Cardiac fibroblast (primary cell): Measurements from ENCODE around the gene AMN.

ENCODE experiments used
- DNase-seq, 2 donors: peaks; one replicate each; pipeline versions ENCODE4 v3.0.0 to v3.0.0-alpha.2; 2010; ENCODE audit warnings: low read depth in 2 of 2
- H3K4me3 ChIP-seq, 2 donors: replicated peaks in 1 of 2; 1 replicate in 1 of 2; 2 replicates in 1 of 2; pipeline ENCODE4 v1.5.1; 2011; ENCODE audit warnings: low read depth in 2 of 2, low read length in 2 of 2, mild to moderate bottlenecking in 2 of 2, moderate library complexity in 1 of 2
- TF ChIP-seq, protein P1 (sequence below): IDR thresholded peaks from one replicate; pipeline ENCODE4 v1.5.1; 2011; ENCODE audit warnings: low read depth, mild to moderate bottlenecking, low read length, inconsistent platforms

The AMN gene

DNA sequence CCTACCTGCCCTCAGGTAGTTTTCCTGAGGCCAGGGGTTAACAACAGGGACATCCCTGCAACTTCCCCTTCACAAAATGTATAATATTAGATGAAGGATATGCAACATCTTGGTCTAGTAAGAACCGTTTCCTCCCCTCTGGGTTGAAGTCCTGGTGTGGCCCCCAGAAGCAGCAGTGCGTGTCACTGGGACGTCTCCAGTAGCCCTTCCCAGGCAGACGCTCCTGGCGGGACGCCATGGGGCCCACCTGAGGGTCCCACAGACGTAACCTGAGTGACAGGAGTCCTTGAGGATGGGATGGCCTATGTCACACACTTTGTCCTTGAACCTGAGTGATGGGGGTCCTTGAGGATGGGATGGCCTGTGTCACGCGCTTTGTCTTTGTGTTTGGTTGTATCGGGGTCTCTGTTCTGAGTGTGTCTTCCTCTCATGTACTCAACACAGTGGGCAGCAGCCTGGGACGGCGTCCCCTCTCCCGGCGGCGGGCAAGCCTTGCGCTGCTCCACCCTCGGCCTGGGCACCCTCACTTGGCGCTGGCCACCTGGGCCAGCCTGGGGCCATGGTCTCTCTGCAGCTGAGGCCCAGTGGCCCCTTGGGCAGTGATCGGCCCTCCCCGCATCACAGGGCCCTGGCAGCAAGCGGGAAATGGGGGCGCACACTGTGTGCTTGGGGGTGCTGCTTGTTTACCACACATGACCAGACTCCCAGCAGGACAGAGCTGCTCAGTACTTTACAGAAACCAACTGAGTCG is 14.3 kb upstream of the AMN start:
- H3K4me3 ChIP-seq, result no peak overlapping the region
- TF ChIP-seq, protein P1, sequence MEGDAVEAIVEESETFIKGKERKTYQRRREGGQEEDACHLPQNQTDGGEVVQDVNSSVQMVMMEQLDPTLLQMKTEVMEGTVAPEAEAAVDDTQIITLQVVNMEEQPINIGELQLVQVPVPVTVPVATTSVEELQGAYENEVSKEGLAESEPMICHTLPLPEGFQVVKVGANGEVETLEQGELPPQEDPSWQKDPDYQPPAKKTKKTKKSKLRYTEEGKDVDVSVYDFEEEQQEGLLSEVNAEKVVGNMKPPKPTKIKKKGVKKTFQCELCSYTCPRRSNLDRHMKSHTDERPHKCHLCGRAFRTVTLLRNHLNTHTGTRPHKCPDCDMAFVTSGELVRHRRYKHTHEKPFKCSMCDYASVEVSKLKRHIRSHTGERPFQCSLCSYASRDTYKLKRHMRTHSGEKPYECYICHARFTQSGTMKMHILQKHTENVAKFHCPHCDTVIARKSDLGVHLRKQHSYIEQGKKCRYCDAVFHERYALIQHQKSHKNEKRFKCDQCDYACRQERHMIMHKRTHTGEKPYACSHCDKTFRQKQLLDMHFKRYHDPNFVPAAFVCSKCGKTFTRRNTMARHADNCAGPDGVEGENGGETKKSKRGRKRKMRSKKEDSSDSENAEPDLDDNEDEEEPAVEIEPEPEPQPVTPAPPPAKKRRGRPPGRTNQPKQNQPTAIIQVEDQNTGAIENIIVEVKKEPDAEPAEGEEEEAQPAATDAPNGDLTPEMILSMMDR, result no peak
- DNase-seq, result no peak

DNA sequence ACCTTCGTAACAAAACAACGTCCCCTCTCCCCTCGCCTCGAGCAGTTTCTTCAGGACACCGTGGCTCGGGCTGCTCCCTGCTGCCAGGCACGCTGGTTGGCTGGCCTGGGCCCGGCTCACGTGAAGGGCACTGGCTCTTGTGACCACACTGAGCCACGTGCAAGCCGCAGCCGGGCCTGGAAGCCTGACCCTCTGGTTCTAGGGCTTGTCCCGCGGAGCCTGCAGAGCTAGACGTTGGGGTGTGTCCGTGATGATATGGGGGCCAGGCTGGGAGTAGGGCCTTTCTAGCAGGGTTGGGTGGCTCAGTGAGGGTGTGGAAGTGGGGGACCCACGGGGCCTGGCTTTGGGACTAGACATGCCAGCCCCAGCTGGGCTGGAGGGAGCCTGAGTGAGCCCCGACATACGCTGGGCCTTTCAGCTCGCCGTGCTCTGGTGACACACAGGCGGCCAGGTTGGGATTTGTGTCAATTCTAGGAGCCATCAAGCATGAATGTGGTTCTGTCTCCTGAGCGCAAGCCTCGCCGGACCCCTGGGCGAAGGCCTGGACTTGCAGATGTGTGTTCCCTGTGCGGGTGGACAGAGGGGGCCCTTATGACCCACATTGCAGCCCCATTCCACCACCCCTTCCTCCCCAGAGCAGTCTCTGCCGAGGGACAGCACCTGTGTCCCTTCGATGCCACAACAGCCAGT is 13.6 kb upstream of the AMN start:
- no peak overlapping the region for H3K4me3 ChIP-seq
- no peak for DNase-seq
- TF ChIP-seq, protein P1, result no peak

DNA sequence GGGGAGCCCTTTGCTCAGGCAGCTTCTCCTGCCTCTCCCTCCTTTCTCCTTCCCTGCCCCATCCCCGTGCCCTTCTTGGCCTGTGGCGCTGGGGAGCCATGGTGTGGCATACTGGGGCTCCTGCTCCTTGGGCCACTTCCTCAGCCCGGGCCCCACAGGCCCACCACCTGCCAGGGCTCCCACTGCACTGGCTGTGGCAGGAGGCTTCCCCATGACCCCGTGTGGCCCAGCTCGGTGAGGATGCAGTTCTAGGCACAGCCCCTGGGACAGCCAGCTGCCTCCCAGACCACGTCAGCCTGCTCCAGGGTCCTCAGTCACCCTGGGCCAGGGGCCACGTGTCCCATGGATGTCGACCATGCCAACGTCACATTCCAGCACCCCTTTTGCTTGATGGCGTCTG is 13.0 kb upstream of the AMN start:
- no peak overlapping the region for H3K4me3 ChIP-seq
- DNase-seq, result no peak
- TF ChIP-seq, protein P1, result no peak

GRCh38 chr14:102909911-102910310 is 12.6 kb upstream of the AMN start:
- no peak for DNase-seq
- TF ChIP-seq, protein P1, result no peak
- H3K4me3 ChIP-seq, result no peak overlapping the region

GRCh38 chr14:102910442-102910841 is 12.0 kb upstream of the AMN start:
- no peak for DNase-seq
- TF ChIP-seq, protein P1, result no peak
- H3K4me3 ChIP-seq, result no peak overlapping the region

GRCh38 chr14:102911541-102911951 is 10.9 kb upstream of the AMN start:
- TF ChIP-seq, protein P1, result no peak
- no peak overlapping the region for H3K4me3 ChIP-seq
- no peak for DNase-seq
